ENCODE results near the gene C17orf100. TPM values are rescaled to one million over a fixed set of nuclear protein-coding genes. Genes with fewer than 3 reads are reported as not detected.
A peak's percentile ranks its signal among the peaks of the same experiment; 100 is the strongest.

Gene C17orf100
- total and polyA plus RNA-seq, 2 of the 13 experiments (the other 11 are each of a cell fraction or from before 2014, with no cell fraction given): 3.6 to 8.7 TPM

GRCh38 chr17:6699997-6700947 is 48.7 kb downstream of the C17orf100 start (continued):
- TF ChIP-seq, protein P1, sequence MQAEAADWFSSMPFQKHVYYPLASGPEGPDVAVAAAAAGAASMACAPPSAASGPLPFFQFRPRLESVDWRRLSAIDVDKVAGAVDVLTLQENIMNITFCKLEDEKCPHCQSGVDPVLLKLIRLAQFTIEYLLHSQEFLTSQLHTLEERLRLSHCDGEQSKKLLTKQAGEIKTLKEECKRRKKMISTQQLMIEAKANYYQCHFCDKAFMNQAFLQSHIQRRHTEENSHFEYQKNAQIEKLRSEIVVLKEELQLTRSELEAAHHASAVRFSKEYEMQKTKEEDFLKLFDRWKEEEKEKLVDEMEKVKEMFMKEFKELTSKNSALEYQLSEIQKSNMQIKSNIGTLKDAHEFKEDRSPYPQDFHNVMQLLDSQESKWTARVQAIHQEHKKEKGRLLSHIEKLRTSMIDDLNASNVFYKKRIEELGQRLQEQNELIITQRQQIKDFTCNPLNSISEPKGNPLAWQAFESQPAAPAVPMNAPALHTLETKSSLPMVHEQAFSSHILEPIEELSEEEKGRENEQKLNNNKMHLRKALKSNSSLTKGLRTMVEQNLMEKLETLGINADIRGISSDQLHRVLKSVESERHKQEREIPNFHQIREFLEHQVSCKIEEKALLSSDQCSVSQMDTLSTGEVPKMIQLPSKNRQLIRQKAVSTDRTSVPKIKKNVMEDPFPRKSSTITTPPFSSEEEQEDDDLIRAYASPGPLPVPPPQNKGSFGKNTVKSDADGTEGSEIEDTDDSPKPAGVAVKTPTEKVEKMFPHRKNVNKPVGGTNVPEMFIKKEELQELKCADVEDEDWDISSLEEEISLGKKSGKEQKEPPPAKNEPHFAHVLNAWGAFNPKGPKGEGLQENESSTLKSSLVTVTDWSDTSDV (CRISPR knock-in tag; IDR thresholded peaks at IDR 0.05): no peak
- TF ChIP-seq ZMYM4 (CRISPR knock-in tag; IDR thresholded peaks at IDR 0.05) (peak; percentile 46; the same call in 1 of the 2 replicates), MIXL1 (CRISPR knock-in tag; IDR thresholded peaks at IDR 0.05) (peak; percentile 89), CEBPZ (IDR thresholded peaks at IDR 0.05; ENCODE audit: low read length) (no peak), ZNF441 (CRISPR knock-in tag; IDR thresholded peaks at IDR 0.05; ENCODE audit: borderline replicate concordance) (no peak), SALL1 (CRISPR knock-in tag; IDR thresholded peaks at IDR 0.05) (peak; percentile 90), SOX5 (CRISPR knock-in tag; IDR thresholded peaks at IDR 0.05; ENCODE audit: borderline replicate concordance) (peak; percentile 99), ZNF749 (CRISPR knock-in tag; IDR thresholded peaks at IDR 0.05; ENCODE audit: borderline replicate concordance) (peak; percentile 92), ZNF780A (CRISPR knock-in tag; IDR thresholded peaks at IDR 0.05) (no peak), ZNF558 (CRISPR knock-in tag; IDR thresholded peaks at IDR 0.05; ENCODE audit: borderline replicate concordance) (no peak; the same call in 1 of the 2 replicates), TOE1 (CRISPR knock-in tag; IDR thresholded peaks at IDR 0.05) (no peak; the same call in 1 of the 2 replicates), REPIN1 (CRISPR knock-in tag; IDR thresholded peaks at IDR 0.05; ENCODE audit: borderline replicate concordance, low read depth) (peak; percentile 89), PAWR (CRISPR knock-in tag; IDR thresholded peaks at IDR 0.05; ENCODE audit: borderline replicate concordance) (peak; percentile 75; the same call in 1 of the 2 replicates), MAFK (conservative IDR thresholded peaks at IDR 0.05 in 1 of 2, IDR thresholded peaks at IDR 0.05 in 1 of 2; ENCODE audit: low read length in 2 of 2) (0 out of 4 replicates have a peak, but pooled peaks of 1 of the 2 experiments have one; percentile 0), ZBTB1 (CRISPR knock-in tag; IDR thresholded peaks at IDR 0.05; ENCODE audit: borderline replicate concordance) (peak; percentile 15; the same call in 1 of the 2 replicates), SETDB1 (CRISPR knock-in tag; IDR thresholded peaks at IDR 0.05; ENCODE audit: borderline replicate concordance) (no peak)
- TF ChIP-seq, protein P2, sequence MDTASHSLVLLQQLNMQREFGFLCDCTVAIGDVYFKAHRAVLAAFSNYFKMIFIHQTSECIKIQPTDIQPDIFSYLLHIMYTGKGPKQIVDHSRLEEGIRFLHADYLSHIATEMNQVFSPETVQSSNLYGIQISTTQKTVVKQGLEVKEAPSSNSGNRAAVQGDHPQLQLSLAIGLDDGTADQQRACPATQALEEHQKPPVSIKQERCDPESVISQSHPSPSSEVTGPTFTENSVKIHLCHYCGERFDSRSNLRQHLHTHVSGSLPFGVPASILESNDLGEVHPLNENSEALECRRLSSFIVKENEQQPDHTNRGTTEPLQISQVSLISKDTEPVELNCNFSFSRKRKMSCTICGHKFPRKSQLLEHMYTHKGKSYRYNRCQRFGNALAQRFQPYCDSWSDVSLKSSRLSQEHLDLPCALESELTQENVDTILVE (CRISPR knock-in tag; IDR thresholded peaks at IDR 0.05): peak; percentile 68; the same call in 1 of the 2 replicates
- TF ChIP-seq, protein P3, sequence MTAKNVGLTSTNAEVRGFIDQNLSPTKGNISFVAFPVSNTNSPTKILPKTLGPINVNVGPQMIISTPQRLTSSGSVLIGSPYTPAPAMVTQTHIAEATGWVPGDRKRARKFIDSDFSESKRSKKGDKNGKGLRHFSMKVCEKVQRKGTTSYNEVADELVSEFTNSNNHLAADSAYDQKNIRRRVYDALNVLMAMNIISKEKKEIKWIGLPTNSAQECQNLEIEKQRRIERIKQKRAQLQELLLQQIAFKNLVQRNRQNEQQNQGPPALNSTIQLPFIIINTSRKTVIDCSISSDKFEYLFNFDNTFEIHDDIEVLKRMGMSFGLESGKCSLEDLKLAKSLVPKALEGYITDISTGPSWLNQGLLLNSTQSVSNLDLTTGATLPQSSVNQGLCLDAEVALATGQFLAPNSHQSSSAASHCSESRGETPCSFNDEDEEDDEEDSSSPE (CRISPR knock-in tag; IDR thresholded peaks at IDR 0.05): peak; percentile 64
- TF ChIP-seq, protein P4, sequence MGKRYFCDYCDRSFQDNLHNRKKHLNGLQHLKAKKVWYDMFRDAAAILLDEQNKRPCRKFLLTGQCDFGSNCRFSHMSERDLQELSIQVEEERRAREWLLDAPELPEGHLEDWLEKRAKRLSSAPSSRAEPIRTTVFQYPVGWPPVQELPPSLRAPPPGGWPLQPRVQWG (CRISPR knock-in tag; IDR thresholded peaks at IDR 0.05; ENCODE audit: borderline replicate concordance, low read depth): no peak
